GM21360 (cell line): ENCODE results near the gene PIWIL4.
"Not testable (repeated sequence)": the region's sequence is repeated elsewhere in the genome, so short reads cannot be mapped to it uniquely, and the experiment has no call there.

Source experiments
- ATAC-seq: cut with Tn5 transposase; IDR thresholded peaks from one replicate; pipeline ENCODE4 v1.9.1; 2021; ENCODE audit warnings: mild to moderate bottlenecking, moderate library complexity; ENCODE audit not compliant: unreplicated experiment

PIWIL4 gene

DNA sequence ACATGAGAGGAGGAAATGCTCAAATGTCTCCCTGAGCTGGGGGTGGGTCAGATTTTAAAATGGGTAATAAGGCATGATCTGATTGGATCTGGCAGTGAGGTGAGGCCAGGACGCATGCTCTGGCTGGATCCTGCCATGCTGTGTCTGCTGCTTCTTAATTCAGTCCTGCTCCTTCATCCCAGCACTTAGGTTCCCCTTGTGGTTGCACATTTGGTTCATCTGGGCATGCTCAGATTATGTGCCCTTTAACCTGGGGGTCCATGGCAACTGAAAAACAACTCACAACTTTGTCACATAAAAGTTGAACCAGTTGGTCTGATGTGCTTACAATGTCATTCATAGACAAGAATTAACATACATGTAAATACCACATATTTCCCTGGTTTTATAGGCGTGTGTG, 67.9 kb downstream of the PIWIL4 start:
- no peak for ATAC-seq

DNA sequence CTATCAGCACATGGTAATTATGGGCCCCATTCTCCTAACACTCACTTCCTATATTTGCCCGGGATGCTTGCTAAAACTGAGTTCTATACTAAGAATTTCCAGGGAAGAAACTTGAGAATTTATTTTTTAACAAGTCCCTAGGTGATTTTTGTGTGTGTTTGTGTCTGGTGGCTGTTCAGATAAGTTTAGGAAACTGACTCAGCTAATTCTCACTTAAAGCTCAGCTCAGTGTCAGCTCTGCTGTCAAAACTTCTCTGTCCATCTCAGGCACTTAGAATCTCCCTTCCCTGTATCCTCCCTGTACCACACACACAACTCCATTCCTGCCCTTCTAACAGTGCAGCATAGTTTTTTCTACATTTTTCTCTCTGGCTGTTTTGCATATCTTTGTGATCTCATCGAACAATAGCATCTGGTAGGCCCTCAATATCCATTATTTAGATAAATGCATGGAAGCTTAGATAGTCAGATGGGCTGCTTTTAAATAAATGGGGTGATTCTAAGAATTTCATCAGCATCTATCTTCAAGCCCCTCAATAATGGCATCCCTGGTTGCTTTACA, 69.3 kb downstream of the PIWIL4 start:
- ATAC-seq = no peak

DNA sequence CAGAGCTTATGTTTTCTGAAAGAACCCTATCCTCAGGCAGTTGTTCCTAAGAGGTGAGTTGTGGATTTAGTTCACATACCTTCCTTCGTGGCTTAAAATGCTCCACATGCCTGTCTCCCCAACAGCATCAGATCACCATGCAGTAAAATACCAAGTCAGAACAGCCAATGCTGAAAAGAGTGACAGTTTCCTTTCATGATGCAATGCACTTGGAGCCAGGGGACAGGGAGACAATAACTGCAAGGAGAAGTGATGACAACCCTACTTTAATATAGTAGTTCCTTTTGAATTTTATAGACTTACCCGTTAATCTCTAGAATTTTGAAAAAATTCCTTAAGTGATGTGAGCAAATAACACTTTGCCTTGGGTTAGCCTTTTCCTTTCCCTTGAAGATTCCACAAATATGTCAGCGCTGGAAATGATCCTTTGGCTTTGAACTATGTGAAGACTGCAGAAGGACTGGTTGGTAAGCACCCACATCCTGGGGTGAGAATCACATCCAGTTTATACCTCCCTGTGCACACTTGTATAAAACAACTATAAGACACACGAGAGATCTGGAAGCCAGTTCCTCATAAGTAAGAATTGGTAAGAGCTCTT, 71.2 kb downstream of the PIWIL4 start:
- ATAC-seq = no peak

DNA sequence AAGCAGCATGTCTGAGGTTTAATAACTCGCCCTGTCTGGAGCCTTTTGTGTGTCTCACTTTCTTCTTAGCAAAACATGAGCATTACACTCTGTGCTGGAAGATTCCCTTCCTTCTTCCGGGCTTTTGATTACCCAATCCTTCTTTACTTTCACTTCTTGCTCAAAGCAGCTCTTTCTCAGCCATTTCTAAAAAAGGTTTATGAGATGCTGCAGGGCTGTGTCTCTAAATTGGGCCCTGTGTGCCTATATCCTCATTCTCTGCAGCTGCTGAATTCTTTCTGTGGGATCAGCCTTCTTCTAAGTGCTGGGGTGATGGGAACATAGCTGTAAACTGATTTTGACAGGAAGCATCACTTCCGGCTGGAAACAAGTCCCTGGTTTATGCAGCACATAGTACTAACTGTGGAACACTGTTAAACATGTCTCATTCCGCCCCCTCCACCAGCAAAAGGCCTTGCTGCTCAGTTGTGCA, 71.8 kb downstream of the PIWIL4 start:
- ATAC-seq = no peak

DNA sequence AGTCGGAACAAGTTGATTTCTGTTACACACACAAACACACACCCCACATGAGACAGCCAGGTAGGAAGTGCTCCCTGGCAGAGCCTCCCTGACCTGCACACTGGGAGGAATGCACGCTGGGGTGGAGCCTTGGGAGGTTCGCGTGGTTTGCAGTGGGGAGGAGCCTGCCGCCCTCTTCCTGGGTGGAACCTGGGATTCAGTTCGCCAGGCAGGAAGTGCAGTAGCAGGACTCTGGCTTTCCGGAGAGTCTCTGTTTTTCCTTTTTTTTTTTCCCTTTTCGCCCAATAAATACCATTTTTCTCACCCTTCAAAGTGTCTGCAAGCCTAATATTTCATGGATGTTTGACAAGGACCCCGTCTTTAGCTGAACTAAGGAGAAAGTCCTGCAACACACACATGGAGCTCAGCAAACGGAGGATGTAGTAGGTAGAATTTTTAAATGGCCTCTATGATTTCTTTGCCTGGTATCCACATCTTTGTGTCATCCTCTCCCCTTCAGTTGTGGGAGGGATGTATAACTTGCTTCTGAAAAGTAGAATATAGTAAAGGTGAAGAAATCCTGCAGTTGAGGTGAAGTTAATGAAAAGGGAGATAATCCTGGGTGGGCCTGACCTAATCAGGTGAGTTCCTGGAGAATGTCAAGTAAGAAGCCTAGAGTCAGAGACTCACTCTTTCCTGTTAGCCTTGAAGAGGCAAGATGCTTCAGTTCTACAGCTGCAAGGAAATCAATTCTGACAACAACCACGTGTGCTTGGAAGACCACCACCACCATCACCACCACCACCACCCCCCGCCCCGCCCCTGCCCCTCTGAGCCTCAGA, 72.9 kb downstream of the PIWIL4 start:
- ATAC-seq = no peak

DNA sequence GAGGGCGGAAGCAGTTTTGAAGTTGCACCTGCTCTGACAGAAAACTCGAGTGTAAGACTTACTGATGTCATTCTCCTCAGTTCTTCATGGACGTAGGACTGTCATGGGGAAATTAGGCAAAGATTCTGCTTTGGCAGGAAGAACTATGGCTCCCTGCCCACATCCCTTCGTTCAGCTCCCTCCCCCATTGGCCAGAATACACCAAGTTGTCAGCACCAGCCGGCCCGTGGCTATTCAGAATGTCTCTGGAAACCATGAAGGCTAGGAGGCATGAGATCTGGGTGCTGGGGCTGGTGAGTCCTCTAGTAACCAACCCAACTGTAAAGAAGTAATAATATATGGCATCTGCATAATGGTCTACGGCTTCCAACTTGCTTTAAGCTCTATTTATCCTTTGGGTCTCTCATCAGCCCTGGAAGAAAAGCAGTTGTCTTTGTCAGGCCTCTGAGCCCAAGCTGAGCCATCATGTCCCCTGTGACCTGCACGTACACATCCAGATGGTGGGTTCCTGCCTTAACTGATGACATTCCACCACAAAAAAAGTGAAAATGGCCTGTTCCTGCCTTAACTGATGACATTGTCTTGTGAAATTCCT, 74.1 kb downstream of the PIWIL4 start:
- ATAC-seq = no peak

DNA sequence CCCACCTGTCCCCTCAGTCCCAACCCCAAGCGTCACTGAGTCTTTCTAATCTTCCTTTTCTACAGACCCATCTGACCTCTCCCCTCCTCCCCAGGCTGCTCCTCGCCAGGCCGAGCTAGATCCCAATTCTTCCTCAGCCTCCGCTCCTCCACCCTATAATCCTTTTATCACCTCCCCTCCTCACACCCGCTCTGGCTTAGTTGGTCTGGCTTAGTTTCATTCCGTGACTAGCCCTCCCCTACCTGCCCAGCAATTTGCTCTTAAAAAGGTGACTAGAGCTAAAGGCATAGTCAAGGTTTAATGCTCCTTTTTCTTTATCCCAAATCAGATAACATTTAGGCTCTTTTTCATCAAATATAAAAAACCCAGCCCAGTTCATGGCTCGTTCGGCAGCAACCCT, 76.0 kb downstream of the PIWIL4 start:
- ATAC-seq = not testable (repeated sequence)

DNA sequence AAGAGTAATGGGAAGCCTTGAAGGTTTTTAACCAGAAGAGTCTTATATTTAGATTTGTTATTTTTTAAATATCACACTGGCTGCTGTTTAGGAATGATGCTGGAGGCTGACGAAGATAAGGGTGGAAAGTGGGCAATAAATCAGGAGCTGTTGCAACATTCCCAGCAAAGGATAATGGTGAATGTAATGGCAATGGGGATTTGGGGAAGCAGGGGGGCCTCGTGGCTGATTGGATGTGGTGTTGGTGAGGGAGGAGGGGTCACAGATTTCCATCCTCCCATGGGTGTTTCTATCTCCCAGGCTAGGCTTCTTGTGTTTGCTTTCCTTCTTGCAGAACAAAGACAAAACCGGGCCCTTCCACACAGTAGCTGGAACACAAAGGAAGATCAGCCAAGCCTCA, 80.8 kb downstream of the PIWIL4 start:
- no peak for ATAC-seq

DNA sequence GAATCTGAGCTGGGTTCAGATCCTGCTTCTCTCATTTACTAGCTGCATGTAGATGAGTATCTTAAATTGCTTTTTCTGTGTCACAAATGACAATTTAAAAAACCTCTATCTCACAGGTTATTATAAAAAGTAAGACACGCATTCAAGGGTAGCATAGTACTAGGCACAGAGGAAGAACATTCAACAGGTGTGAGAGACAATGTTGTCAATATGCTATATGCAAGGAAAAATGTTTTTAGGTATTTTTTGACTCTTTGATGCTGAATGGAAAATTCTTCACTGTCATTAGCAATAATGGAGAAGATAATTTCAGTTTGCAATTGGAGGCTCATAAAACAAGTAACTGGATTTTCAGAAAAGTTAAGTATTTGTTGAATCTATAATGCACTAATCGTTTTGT, 81.6 kb downstream of the PIWIL4 start:
- ATAC-seq = no peak

DNA sequence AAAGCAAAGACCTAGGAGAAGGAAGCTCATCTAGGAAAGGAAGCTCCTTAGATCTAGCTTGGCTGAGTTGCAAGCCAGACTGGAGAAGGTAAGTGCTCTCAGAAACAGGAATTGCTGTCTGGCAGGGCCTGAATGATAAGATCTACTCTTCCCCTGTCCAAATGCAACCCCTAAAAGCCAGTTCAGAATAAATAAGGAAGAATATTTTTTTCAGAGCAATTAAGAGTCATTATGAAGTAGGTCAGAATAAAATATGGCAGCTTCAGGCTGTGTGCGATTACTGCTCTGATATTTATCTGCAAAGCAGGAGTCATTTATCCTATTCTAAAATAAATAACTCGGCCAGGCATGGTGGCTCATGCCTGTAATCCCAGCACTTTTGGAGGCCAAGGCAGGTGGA, 82.1 kb downstream of the PIWIL4 start:
- ATAC-seq = no peak

DNA sequence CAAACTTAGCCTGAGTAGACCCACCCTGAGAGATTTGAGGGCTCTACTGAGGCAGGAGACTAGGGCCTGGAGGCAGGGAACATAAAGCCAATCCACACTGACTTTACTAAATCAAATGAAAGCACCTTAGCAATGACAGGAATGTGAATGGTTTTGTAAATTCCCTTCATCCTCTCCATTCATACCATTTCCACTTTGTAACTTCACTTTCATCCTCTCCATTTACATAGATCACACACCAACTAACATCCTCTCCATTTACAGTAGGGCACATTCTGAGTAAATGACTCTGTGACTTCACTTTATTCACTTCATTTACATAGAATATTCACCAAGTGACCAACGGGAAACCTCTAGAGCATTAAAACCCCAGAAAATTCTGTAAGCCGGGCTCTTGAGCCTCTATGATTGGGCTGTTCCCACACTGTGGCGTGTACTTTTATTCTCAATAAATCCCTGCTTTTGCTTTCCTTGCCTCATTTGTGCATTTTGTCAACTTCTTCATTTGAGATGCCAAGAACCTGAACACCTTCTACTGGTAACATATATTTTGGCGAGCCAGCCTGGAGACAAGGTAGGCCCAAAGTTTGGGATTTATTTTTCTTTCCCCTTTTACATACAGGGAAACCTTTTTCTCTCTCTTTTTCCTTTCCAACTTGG, 82.9 kb downstream of the PIWIL4 start:
- ATAC-seq = no peak

DNA sequence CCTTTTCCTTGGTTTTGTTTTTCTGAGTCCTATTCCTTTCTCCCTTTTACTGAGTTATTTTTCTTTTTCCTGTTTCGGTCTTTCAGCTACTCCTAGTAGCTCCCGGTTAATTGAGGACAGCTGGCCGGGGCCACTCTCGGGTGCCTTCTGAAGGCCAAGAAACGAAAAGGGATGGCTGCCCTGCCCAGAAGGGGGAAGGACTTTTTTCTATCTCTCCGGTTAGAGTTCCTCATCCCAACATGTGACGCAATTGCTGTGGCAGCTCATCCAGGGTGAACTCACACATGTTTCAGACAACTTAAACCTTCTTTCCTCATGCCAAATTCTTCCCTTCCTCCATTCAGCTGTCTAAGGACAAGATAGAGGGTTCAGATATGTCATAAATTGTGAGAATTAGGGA, 83.6 kb downstream of the PIWIL4 start:
- no peak for ATAC-seq

DNA sequence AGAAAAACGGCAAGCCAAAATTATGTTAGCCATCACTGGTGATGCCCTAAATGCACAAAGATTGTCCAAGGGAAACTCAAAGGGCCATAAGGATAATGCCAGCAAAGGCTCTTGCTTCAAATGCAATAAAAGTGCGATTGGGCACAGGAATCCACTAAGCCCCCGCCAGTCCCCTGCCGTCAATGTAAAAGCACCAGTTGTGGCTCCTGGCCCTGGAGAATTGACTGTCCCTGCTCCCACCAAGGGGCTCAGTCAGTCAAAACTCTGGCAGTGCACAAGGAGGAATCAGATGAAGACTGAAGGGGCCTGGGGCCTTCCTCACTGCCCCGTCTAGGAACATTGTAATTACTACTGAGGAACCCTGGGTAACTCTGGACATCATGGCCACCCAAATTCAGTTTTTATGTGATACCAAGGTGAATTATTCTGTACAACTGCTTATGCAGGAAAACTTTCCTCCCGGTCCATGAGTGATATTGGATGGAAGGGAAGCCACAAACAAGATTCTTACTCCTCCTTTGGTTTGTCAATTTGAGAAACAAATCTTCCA, 85.6 kb downstream of the PIWIL4 start:
- ATAC-seq = no peak

DNA sequence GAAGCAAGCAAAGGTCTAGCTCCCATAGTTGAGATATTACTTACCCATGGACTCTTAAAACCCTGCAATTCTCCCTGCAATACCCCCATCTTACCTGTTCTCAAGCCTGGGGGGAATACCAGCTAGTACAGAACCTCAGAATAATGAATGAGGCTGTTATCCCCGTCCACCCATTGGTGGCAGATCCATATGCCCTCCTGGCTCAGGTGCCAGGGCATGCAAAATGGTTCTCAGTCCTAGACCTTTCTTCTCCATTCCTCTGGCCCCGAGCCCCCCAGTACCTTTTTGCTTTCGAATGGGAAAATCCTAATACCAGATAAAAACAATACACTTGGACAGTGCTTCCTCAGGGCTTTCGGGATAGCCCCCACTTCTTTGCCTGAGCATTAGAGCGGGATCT, 86.4 kb downstream of the PIWIL4 start:
- ATAC-seq = no peak

DNA sequence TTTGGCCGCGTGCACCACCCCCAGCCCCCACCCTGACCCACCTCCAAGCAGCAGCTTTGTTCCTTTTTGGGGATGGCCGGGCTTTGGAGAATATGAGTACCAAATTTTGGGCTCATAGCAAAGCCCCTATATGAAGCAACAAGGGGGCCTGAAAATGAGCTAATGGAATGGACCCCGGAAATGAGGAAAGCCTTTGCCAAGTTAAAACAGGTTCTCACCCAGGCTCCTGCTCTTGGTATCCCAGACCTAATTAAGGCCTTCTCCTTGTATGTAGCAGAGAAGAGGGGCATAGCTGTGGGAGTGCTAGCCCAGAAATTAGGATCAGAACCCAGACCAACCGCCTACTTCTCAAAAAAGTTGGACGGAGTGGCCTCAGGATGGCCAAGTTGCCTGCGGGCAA, 87.0 kb downstream of the PIWIL4 start:
- ATAC-seq = no peak

DNA sequence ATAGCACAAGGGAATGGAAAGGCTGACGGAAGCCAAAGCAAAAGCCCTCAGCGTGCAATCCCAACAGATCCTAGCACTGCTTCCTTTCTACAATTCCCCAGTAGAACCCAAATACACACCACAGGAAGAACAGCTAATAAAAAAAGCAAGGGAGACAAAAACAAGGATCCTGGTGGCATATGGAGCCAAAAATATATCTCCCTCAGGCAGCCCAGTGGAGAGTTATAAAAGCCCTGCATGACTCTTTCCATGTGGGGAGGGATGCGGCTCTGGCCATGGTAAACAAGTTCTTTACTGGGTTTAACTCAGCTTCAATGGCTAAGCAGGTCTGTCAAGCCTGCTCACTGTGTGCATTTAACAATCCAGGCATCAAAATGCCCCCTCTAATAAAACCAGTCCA, 88.1 kb downstream of the PIWIL4 start:
- no peak for ATAC-seq

DNA sequence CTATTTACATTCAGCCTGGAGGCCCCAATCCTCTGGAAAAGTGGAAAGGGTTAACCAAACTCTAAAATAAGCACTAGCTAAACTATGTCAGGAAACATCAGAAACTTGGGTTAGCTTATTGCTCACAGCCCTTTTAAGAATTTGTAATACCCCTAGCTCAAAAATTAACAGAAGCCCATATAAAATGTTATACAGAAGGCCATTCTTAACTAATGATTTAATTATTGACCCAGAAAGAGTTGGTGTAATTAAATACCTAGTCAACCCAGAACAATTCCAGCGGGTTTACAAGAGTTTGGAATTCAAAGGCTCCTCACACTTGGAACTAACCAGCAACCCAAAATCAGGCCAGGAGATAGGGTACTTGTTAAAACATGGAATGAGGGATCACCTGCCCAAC, 88.8 kb downstream of the PIWIL4 start:
- no peak for ATAC-seq

DNA sequence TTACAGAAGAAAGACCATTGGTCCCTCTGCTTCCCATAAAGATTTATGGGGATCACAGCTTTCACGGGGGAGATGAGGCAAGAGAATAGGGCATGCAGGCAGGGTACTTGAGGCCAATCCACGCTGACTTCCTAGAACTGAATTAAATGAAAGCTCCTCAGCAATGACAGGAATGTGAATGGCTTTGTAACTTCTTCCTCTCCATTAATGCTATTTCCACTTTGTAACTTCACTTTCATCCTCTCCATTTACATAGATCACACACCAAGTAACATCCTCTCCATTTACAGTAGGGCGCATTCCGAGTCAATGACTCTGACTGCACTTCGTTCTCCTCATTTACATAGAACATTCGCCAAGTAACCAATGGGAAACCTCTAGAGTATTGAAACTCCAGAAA, 89.8 kb downstream of the PIWIL4 start:
- ATAC-seq = no peak

DNA sequence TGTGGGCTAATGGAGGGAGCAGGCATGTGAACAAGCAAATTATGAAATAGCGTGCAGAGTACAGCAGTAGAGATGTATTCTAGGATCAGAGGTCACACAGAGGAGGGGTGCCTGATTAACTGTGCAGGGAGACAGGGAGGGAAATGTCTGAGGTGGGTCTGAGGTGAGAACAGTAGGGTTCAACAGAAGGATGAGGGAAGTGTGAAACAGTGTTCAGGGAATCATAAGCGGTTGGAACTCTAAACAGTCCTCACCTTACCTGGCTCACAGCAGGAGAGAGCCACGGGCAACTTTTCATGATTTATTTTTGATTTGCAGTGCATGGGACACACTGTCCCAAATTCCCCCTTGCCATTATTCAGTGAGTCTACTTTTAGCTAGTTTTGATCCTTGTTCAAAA, 90.5 kb downstream of the PIWIL4 start:
- no peak for ATAC-seq

DNA sequence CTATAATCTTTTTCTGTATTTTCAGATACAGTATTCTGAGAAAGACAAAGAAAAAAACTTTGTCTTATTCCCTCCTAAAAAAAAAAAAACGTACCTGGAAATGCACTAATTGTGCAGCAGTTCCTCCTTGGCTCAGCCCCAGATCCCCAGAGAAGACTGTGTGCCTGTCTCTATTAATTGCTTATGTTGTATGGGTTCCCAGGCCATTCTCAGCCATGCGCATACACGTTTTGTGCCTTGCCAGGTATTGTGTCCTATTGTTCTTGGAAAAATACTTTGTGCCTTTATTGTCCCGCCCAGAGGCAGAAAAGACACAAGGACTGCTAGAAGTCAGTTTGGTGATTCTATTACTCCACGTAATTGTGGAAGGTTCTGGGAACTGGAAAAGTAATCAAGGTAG, 91.2 kb downstream of the PIWIL4 start:
- no peak for ATAC-seq

DNA sequence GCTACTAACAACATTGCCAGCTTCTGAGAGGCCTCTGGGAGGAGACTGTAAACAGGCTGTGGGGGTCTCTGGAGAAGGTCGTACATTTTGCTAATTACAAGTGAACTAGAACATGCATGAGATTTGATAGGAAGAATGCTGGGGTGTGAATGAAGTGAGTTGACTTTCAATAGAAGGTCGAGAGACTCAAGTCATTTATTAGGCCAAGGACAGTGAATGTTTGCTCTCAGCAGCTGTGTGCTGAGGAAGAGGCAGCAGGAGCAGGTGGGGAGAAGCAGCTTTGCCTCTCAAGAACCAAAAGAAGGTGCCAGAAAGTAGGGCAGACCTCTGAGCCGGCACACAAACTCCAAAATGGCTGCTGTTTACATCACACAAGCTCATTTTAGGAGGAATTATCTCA, 91.7 kb downstream of the PIWIL4 start:
- ATAC-seq = no peak
